ENCODE data around the gene PHF24. TPM values are rescaled to one million over a fixed set of nuclear protein-coding genes. Genes with fewer than 3 reads are reported as not detected.
A peak's percentile ranks its signal among the peaks of the same experiment; 100 is the strongest.

Gene PHF24
- total and polyA plus RNA-seq, 2 donors from 2014 or later = 0.09 to 0.98 TPM

GRCh38 chr9:35027374-35027773 is 69.3 kb downstream of the PHF24 start:
- no peaks in the 10 kb centered on the region for H3K4me1 ChIP-seq (ENCODE audit: control insufficient read depth in 2 of 3, insufficient read depth in 2 of 3, low read depth in 1 of 3, low read length in 3 of 3)
- no peak for TF ChIP-seq CTCF (IDR thresholded peaks at IDR 0.05; ENCODE audit: borderline replicate concordance, extremely low read depth, insufficient read depth)
- intact Hi-C loops (cut with DNase I) = no loop called here
- DNase-seq (no peak), FAIRE-seq (no peak)
- no peaks in the 10 kb centered on the region for H3K27me3 ChIP-seq (ENCODE audit: control insufficient read depth, insufficient read depth, low read length)
- H3K36me3 ChIP-seq (ENCODE audit: control insufficient read depth in 2 of 3, insufficient read depth in 3 of 3, low read length in 3 of 3) = peaks cover 0 to 4% (median 0%) of the 10 kb centered on the region in 3 donors
- H3K9ac ChIP-seq (ENCODE audit: low read length in 3 of 3) = no peak overlapping the region
- no peaks in the 10 kb centered on the region for H3K9me3 ChIP-seq (ENCODE audit: control insufficient read depth in 2 of 3, insufficient read depth in 1 of 3, low read length in 3 of 3)
- H3K27ac ChIP-seq (ENCODE audit: low read depth in 2 of 2, low read length in 2 of 2) = no peak overlapping the region
- no peak overlapping the region for H3K4me3 ChIP-seq (ENCODE audit: low read length in 3 of 3)

- no peaks in the 10 kb centered on the region for H3K4me1 ChIP-seq (ENCODE audit: control insufficient read depth in 2 of 3, insufficient read depth in 2 of 3, low read depth in 1 of 3, low read length in 3 of 3)
- intact Hi-C loops (cut with DNase I) = no loop called here
- peaks cover 0 to 4% (median 0%) of the 10 kb centered on the region in 3 donors for H3K36me3 ChIP-seq (ENCODE audit: control insufficient read depth in 2 of 3, insufficient read depth in 3 of 3, low read length in 3 of 3)
- TF ChIP-seq CTCF (IDR thresholded peaks at IDR 0.05; ENCODE audit: borderline replicate concordance, extremely low read depth, insufficient read depth) = no peak
- no peak overlapping the region for H3K4me3 ChIP-seq (ENCODE audit: low read length in 3 of 3)
- DNase-seq = peak in 1 of 5 donors; percentile 20
- no peaks in the 10 kb centered on the region for H3K27me3 ChIP-seq (ENCODE audit: control insufficient read depth, insufficient read depth, low read length)
- no peak for FAIRE-seq
- no peak overlapping the region for H3K9ac ChIP-seq (ENCODE audit: low read length in 3 of 3)
- no peak overlapping the region for H3K27ac ChIP-seq (ENCODE audit: low read depth in 2 of 2, low read length in 2 of 2)
- H3K9me3 ChIP-seq (ENCODE audit: control insufficient read depth in 2 of 3, insufficient read depth in 1 of 3, low read length in 3 of 3) = no peaks in the 10 kb centered on the region
These were observed 69.8 kb downstream of the PHF24 start for GRCh38 chr9:35027860-35028259.

- H3K9me3 ChIP-seq (ENCODE audit: control insufficient read depth in 2 of 3, insufficient read depth in 1 of 3, low read length in 3 of 3) = no peaks in the 10 kb centered on the region
These were observed 70.3 kb downstream of the PHF24 start for GRCh38 chr9:35028341-35028740.

More at GRCh38 chr9:35028341-35028740, 70.3 kb downstream of the PHF24 start:
- Histone ChIP-seq H3K4me3 (ENCODE audit: low read length in 3 of 3) (no peak overlapping the region), H3K4me1 (ENCODE audit: control insufficient read depth in 2 of 3, insufficient read depth in 2 of 3, low read depth in 1 of 3, low read length in 3 of 3) (no peaks in the 10 kb centered on the region), H3K27me3 (ENCODE audit: control insufficient read depth, insufficient read depth, low read length) (no peaks in the 10 kb centered on the region), H3K27ac (ENCODE audit: low read depth in 2 of 2, low read length in 2 of 2) (no peak overlapping the region), H3K9ac (ENCODE audit: low read length in 3 of 3) (no peak overlapping the region), H3K36me3 (ENCODE audit: control insufficient read depth in 2 of 3, insufficient read depth in 3 of 3, low read length in 3 of 3) (peaks cover 0 to 3% (median 0%) of the 10 kb centered on the region in 3 donors)
- DNase-seq (no peak), FAIRE-seq (no peak)
- TF ChIP-seq CTCF (IDR thresholded peaks at IDR 0.05; ENCODE audit: borderline replicate concordance, extremely low read depth, insufficient read depth) = no peak
- intact Hi-C loops (cut with DNase I) = no loop called here
